Stomach (tissue), 9 donors: ENCODE measurements around the gene RNASEH1. TPM values are rescaled to one million over a fixed set of nuclear protein-coding genes. Genes with fewer than 3 reads are reported as not detected.
A peak's percentile ranks its signal among the peaks of the same experiment; 100 is the strongest.

Source experiments
- DNase-seq, 2 donors: peaks; one replicate each; pipeline versions ENCODE4 v3.0.0 to v3.0.0-alpha.2; 2013 to 2019
- H3K27ac ChIP-seq, 5 donors: fragments of 200-600 bp in 4 of 5; sonication (generic) in 4 of 5; one replicate each; pipeline ENCODE4 v1.5.1; 2013 to 2019; ENCODE audit warnings: mild to moderate bottlenecking in 1 of 5, moderate library complexity in 1 of 5
- H3K27me3 ChIP-seq, 3 donors: fragments of 200-600 bp; sonication (generic); one replicate each; pipeline ENCODE4 v1.5.1; 2017 to 2019; ENCODE audit warnings: mixed run types in 1 of 3
- H3K36me3 ChIP-seq, 4 donors: fragments of 200-600 bp; sonication (generic); 1 replicate in 3 of 4; 2 replicates in 1 of 4; pipeline ENCODE4 v1.5.1; 2016 to 2019
- H3K4me1 ChIP-seq, 4 donors: fragments of 200-600 bp; sonication (generic); one replicate each; pipeline ENCODE4 v1.5.1; 2016 to 2019
- H3K4me3 ChIP-seq, 4 donors: fragments of 200-600 bp; sonication (generic) in 3 of 4; one replicate each; pipeline ENCODE4 v1.5.1; 2016 to 2019; ENCODE audit warnings: mild to moderate bottlenecking in 1 of 4
- H3K9me3 ChIP-seq, 4 donors: fragments of 200-600 bp; sonication (generic); one replicate each; pipeline ENCODE4 v1.5.1; 2016 to 2019
- CTCF ChIP-seq, 7 experiments: fragments of 450-650 bp in 4 of 7; fragments of 200-600 bp in 3 of 7; sonication (generic) in 3 of 7; IDR thresholded peaks; one replicate each; pipeline ENCODE4 v1.5.1; 2016 to 2019; ENCODE audit warnings: antibody characterized with exemption in 7 of 7, control low read depth in 2 of 7, mild to moderate bottlenecking in 1 of 7
- EP300 ChIP-seq: sonication (generic); formaldehyde crosslinking; IDR thresholded peaks from one replicate; pipeline ENCODE4 v1.6.1; 2017; ENCODE audit warnings: antibody characterized with exemption
- POLR2A ChIP-seq, 4 donors: fragments of 450-650 bp; IDR thresholded peaks; one replicate each; pipeline ENCODE4 v1.6.1; 2016; ENCODE audit warnings: antibody characterized with exemption in 4 of 4, control low read depth in 2 of 4, mild to moderate bottlenecking in 1 of 4, moderate library complexity in 1 of 4
- POLR2AphosphoS5 ChIP-seq, 3 donors: sonication (generic); formaldehyde crosslinking; IDR thresholded peaks; one replicate each; pipeline ENCODE4 v1.6.1; 2016; ENCODE audit warnings: antibody characterized with exemption in 3 of 3
- WGBS, 5 donors: extraction: QIAGEN DNeasy Blood & Tissue Kit in 3 of 5; methylation state at CpG; one replicate each; pipeline versions ENCODE4 v1.1.5 to v1.1.7; 2013 to 2018; 5-methylcytosine and 5-hydroxymethylcytosine counted together
- intact Hi-C: fragments of 100-400 bp; cut with DNase I; formaldehyde crosslinking; loops from one replicate; pipeline ENCODE4 v1.15.1; 2023; ENCODE audit warnings: low total_unique reads
- polyA plus RNA-seq, 3 donors: library from polyadenylated mRNA; stranded (reverse); fragments of 200-250 nt; gene quantifications; one replicate each; pipeline ENCODE4 v1.2.3, GENCODE V29; 2013
- total RNA-seq, 5 donors: library from RNA; depleted of rRNA; stranded (reverse); fragments of >200 nt; gene quantifications; one replicate each; pipeline versions ENCODE4 v1.1.0 to v1.2.3, GENCODE V29; 2014 to 2016
- donor health status: healthy with polysubstance abuse.
- donor health status: Bipolar disorder and iron deficiency.
- donor health status: healthy.

The RNASEH1 gene
- total and polyA plus RNA-seq, 8 donors = 1.7 to 32.1 (median 10.8) TPM

- H3K4me3 ChIP-seq = peak overlapping the region; percentile 26 to 40 (median 28)
- intact Hi-C loops = no loop called here
- WGBS, 5 donors = 41 to 70% (median 48%) methylated on average over 5 of the region's 5 CpGs
- peak overlapping the region; percentile 89 to 94 (median 91) for H3K27ac ChIP-seq
- peaks cover 0 to 24% (median 14%) of the 10 kb centered on the region in 4 donors for H3K36me3 ChIP-seq
- TF ChIP-seq POLR2AphosphoS5 (IDR thresholded peaks at IDR 0.05) (no peak), CTCF (IDR thresholded peaks at IDR 0.05) (no peak), EP300 (no peak), POLR2A (IDR thresholded peaks at IDR 0.05) (no peak)
- DNase-seq = no peak
- no peaks in the 10 kb centered on the region for H3K27me3 ChIP-seq
- no peaks in the 10 kb centered on the region for H3K9me3 ChIP-seq
- H3K4me1 ChIP-seq = peaks cover 18 to 55% (median 39%) of the 10 kb centered on the region in 4 donors
Observed at GRCh38 chr2:3535467-3535793, 22.7 kb downstream of the RNASEH1 start.

- Histone ChIP-seq H3K4me3 (no peak overlapping the region), H3K27me3 (no peaks in the 10 kb centered on the region), H3K27ac (peak overlapping the region; percentile 18 to 91 (median 89)), H3K4me1 (peaks cover 18 to 55% (median 39%) of the 10 kb centered on the region in 4 donors), H3K9me3 (no peaks in the 10 kb centered on the region), H3K36me3 (peaks cover 0 to 13% (median 3%) of the 10 kb centered on the region in 4 donors)
- TF ChIP-seq POLR2A (IDR thresholded peaks at IDR 0.05) (no peak), CTCF (IDR thresholded peaks at IDR 0.05) (no peak), POLR2AphosphoS5 (IDR thresholded peaks at IDR 0.05) (no peak), EP300 (no peak)
- intact Hi-C loops = no loop called here
- DNase-seq = no peak
- 90 to 98% (median 98%) methylated on average over 18 to 24 of the region's 24 CpGs for WGBS, 5 donors
Observed at GRCh38 chr2:3534251-3534814, 23.8 kb downstream of the RNASEH1 start.

- H3K4me3 ChIP-seq = peak overlapping the region in 2 of 4 donors; percentile 12 to 14
- H3K27ac ChIP-seq = peak overlapping the region; percentile 63 to 91 (median 89)
- no peak for TF ChIP-seq CTCF (IDR thresholded peaks at IDR 0.05)
- no peak for TF ChIP-seq EP300
- TF ChIP-seq POLR2A (IDR thresholded peaks at IDR 0.05) = no peak
- peak in 1 of 3 donors; percentile 32 for TF ChIP-seq POLR2AphosphoS5 (IDR thresholded peaks at IDR 0.05)
- no peaks in the 10 kb centered on the region for H3K9me3 ChIP-seq
- 55 to 84% (median 69%) methylated on average over 6 of the region's 6 CpGs for WGBS, 5 donors
- H3K4me1 ChIP-seq = peaks cover 18 to 55% (median 39%) of the 10 kb centered on the region in 4 donors
- peak in 1 of 2 donors; percentile 60 for DNase-seq
- intact Hi-C loops = no loop called here
- peaks cover 0 to 9% (median 0%) of the 10 kb centered on the region in 4 donors for H3K36me3 ChIP-seq
- H3K27me3 ChIP-seq = no peaks in the 10 kb centered on the region
Observed at GRCh38 chr2:3533836-3534235, 24.3 kb downstream of the RNASEH1 start.

GRCh38 chr2:3532941-3533340 is 25.2 kb downstream of the RNASEH1 start:
- TF ChIP-seq POLR2A (IDR thresholded peaks at IDR 0.05) (no peak), EP300 (no peak), POLR2AphosphoS5 (IDR thresholded peaks at IDR 0.05) (peak in 2 of 3 donors; percentile 32 to 43), CTCF (IDR thresholded peaks at IDR 0.05) (no peak)
- peak in 1 of 2 donors; percentile 91 for DNase-seq
- Histone ChIP-seq H3K4me1 (peaks cover 18 to 55% (median 39%) of the 10 kb centered on the region in 4 donors), H3K4me3 (peak overlapping the region in 3 of 4 donors; percentile 12 to 15 (median 14)), H3K27me3 (no peaks in the 10 kb centered on the region), H3K36me3 (peaks cover 0 to 9% (median 0%) of the 10 kb centered on the region in 4 donors), H3K9me3 (no peaks in the 10 kb centered on the region), H3K27ac (peak overlapping the region; percentile 63 to 91 (median 89))
- intact Hi-C loops = no loop called here
- 41 to 69% (median 56%) methylated on average over 12 of the region's 12 CpGs for WGBS, 5 donors
